ENCODE data around the gene MYO1G.

Gene MYO1G

GRCh38 chr7:44981035-44981706, 2.4 kb upstream of the MYO1G start:
- no peak overlapping the region for H3K4me3 ChIP-seq (ENCODE audit: low read depth in 1 of 2, low read length in 1 of 2)
- H3K36me3 ChIP-seq = peaks cover 12% of the 10 kb centered on the region
- H3K4me1 ChIP-seq (ENCODE audit: control insufficient read depth in 1 of 2, insufficient read depth in 1 of 2, low read depth in 1 of 2, low read length in 1 of 2) = peaks cover 50 to 53% of the 10 kb centered on the region in 2 experiments
- no peak for TF ChIP-seq CTCF (IDR thresholded peaks at IDR 0.05)
- H3K27me3 ChIP-seq = no peaks in the 10 kb centered on the region
- H3K27ac ChIP-seq = peak overlapping the region; percentile 92
- no peaks in the 10 kb centered on the region for H3K9me3 ChIP-seq

GRCh38 chr7:44980393-44981034, 1.7 kb upstream of the MYO1G start:
- peaks cover 19% of the 10 kb centered on the region for H3K36me3 ChIP-seq
- peak overlapping the region; percentile 92 for H3K27ac ChIP-seq
- H3K27me3 ChIP-seq = no peaks in the 10 kb centered on the region
- no peak overlapping the region for H3K4me3 ChIP-seq (ENCODE audit: low read depth in 1 of 2, low read length in 1 of 2)
- peaks cover 43 to 46% of the 10 kb centered on the region in 2 experiments for H3K4me1 ChIP-seq (ENCODE audit: control insufficient read depth in 1 of 2, insufficient read depth in 1 of 2, low read depth in 1 of 2, low read length in 1 of 2)
- no peaks in the 10 kb centered on the region for H3K9me3 ChIP-seq
- TF ChIP-seq CTCF (IDR thresholded peaks at IDR 0.05) = no peak

- Histone ChIP-seq H3K27ac (peak overlapping the region; percentile 92), H3K4me1 (ENCODE audit: control insufficient read depth in 1 of 2, insufficient read depth in 1 of 2, low read depth in 1 of 2, low read length in 1 of 2) (peaks cover 41 to 42% of the 10 kb centered on the region in 2 experiments), H3K36me3 (peaks cover 26% of the 10 kb centered on the region), H3K4me3 (ENCODE audit: low read depth in 1 of 2, low read length in 1 of 2) (peak overlapping the region; percentile 69 to 87), H3K9me3 (no peaks in the 10 kb centered on the region), H3K27me3 (no peaks in the 10 kb centered on the region)
- TF ChIP-seq CTCF (IDR thresholded peaks at IDR 0.05) = no peak
Measured at GRCh38 chr7:44979481-44980392, 922 bp upstream of the MYO1G start.

- H3K27me3 ChIP-seq = no peaks in the 10 kb centered on the region
- H3K4me1 ChIP-seq (ENCODE audit: control insufficient read depth in 1 of 2, insufficient read depth in 1 of 2, low read depth in 1 of 2, low read length in 1 of 2) = peaks cover 41 to 42% of the 10 kb centered on the region in 2 experiments
- peak overlapping the region; percentile 92 for H3K27ac ChIP-seq
- H3K4me3 ChIP-seq (ENCODE audit: low read depth in 1 of 2, low read length in 1 of 2) = peak overlapping the region; percentile 69 to 87
- no peak for TF ChIP-seq CTCF (IDR thresholded peaks at IDR 0.05)
- no peaks in the 10 kb centered on the region for H3K9me3 ChIP-seq
- peaks cover 44% of the 10 kb centered on the region for H3K36me3 ChIP-seq
Measured at GRCh38 chr7:44977959-44978335, 868 bp downstream of the MYO1G start.

GRCh38 chr7:44977304-44977958, 1.4 kb downstream of the MYO1G start:
- no peaks in the 10 kb centered on the region for H3K9me3 ChIP-seq
- H3K27me3 ChIP-seq = no peaks in the 10 kb centered on the region
- TF ChIP-seq CTCF (IDR thresholded peaks at IDR 0.05) = no peak
- H3K4me1 ChIP-seq (ENCODE audit: control insufficient read depth in 1 of 2, insufficient read depth in 1 of 2, low read depth in 1 of 2, low read length in 1 of 2) = peaks cover 41 to 42% of the 10 kb centered on the region in 2 experiments
- H3K27ac ChIP-seq = peak overlapping the region; percentile 92
- peaks cover 46% of the 10 kb centered on the region for H3K36me3 ChIP-seq
- peak overlapping the region; percentile 69 to 87 for H3K4me3 ChIP-seq (ENCODE audit: low read depth in 1 of 2, low read length in 1 of 2)
